IMR-90 (cell line): ENCODE measurements around the gene TENT4B. TPM values are rescaled to one million over a fixed set of nuclear protein-coding genes. Genes with fewer than 3 reads are reported as not detected.

Experiments
- ATAC-seq: fragments of 200-7000 bp; cut with Tn5 transposase; 2 replicates; pipeline ENCODE4 v1.9.1; 2020; ENCODE audit warnings: low read depth, mild to moderate bottlenecking, moderate library complexity
- BruUV-seq: library from RNA; stranded (reverse); fragments of 400-500 nt; replicated peaks from 2 replicates; lab custom pipeline; 2021; lab: Mats Ljungman, UMichigan
- CTCF ChIA-PET: fragments of 300-600 bp; formaldehyde crosslinking; extraction: SDS; loops from one replicate; lab custom pipeline; 2021; ENCODE audit warnings: antibody characterized with exemption; lab: Yijun Ruan, JAX
- POLR2A ChIA-PET: fragments of 300-600 bp; sonication (Branson Sonifier 250); formaldehyde crosslinking; loops from one replicate; lab custom pipeline; 2022; ENCODE audit warnings: antibody characterized with exemption; ENCODE audit not compliant: unreplicated experiment; lab: Charles Lee
- DNase-seq: peaks from one replicate; pipeline ENCODE4 v3.0.0; 2013
- H2AFZ ChIP-seq: replicated peaks from 2 replicates; pipeline ENCODE3; 2013; ENCODE audit warnings: low read length, mild to moderate bottlenecking; ENCODE audit not compliant: poor library complexity
- H2AK5ac ChIP-seq: 2 replicates; pipeline ENCODE4 v1.6.1; 2013; ENCODE audit warnings: low read depth, low read length, inconsistent platforms
- H2AK9ac ChIP-seq: replicated peaks from 2 replicates; pipeline ENCODE3; 2013; ENCODE audit warnings: mild to moderate bottlenecking, low read depth, low read length, moderate library complexity; ENCODE audit not compliant: poor library complexity
- H2BK120ac ChIP-seq: 2 replicates; pipeline ENCODE4 v1.6.1; 2013; ENCODE audit warnings: low read depth, low read length, inconsistent platforms
- H2BK15ac ChIP-seq: 3 replicates; pipeline ENCODE4 v1.6.1; 2013; ENCODE audit warnings: low read depth, low read length, inconsistent platforms
- H2BK20ac ChIP-seq: 2 replicates; pipeline ENCODE4 v1.6.1; 2013; ENCODE audit warnings: low read depth, mild to moderate bottlenecking, inconsistent platforms, low read length, moderate library complexity
- H2BK5ac ChIP-seq: 2 replicates; pipeline ENCODE4 v1.6.1; 2013; ENCODE audit warnings: mild to moderate bottlenecking, low read depth, low read length, inconsistent platforms; ENCODE audit not compliant: poor library complexity, severe bottlenecking
- H3K14ac ChIP-seq: replicated peaks from 2 replicates; pipeline ENCODE4 v1.6.1; 2013; ENCODE audit warnings: low read depth, low read length, inconsistent platforms
- H3K18ac ChIP-seq: 2 replicates; pipeline ENCODE4 v1.6.1; 2013; ENCODE audit warnings: low read depth, low read length, control low read depth
- H3K23ac ChIP-seq: 2 replicates; pipeline ENCODE4 v1.6.1; 2013; ENCODE audit warnings: low read depth, low read length, inconsistent platforms
- H3K27ac ChIP-seq: 2 replicates; pipeline ENCODE4 v1.5.1; 2013; ENCODE audit warnings: mild to moderate bottlenecking, control low read depth, low read length; ENCODE audit not compliant: insufficient read depth
- H3K27me3 ChIP-seq: 2 replicates; pipeline ENCODE4 v1.6.1; 2013; ENCODE audit warnings: low read length; ENCODE audit not compliant: control insufficient read depth, insufficient read depth
- H3K36me3 ChIP-seq: 2 replicates; pipeline ENCODE4 v1.6.1; 2013; ENCODE audit warnings: low read length, mixed read lengths; ENCODE audit not compliant: control insufficient read depth, insufficient read depth
- H3K4ac ChIP-seq: 2 replicates; pipeline ENCODE4 v1.6.1; 2013; ENCODE audit warnings: low read depth, low read length, inconsistent platforms
- H3K4me1 ChIP-seq: 2 replicates; pipeline ENCODE4 v1.6.1; 2013; ENCODE audit warnings: low read length, mixed read lengths; ENCODE audit not compliant: control insufficient read depth, insufficient read depth
- H3K4me2 ChIP-seq: 2 replicates; pipeline ENCODE4 v1.6.1; 2013; ENCODE audit warnings: low read depth, mild to moderate bottlenecking, control low read depth, low read length, moderate library complexity
- H3K4me3 ChIP-seq: 2 replicates; pipeline ENCODE4 v1.5.1; 2013; ENCODE audit warnings: low read depth, mild to moderate bottlenecking, control low read depth, low read length, moderate library complexity; ENCODE audit not compliant: insufficient read depth
- H3K56ac ChIP-seq: 2 replicates; pipeline ENCODE4 v1.6.1; 2013; ENCODE audit warnings: low read length, inconsistent platforms; ENCODE audit not compliant: insufficient read depth; ENCODE audit errors: extremely low read depth
- H3K79me1 ChIP-seq, 2 experiments: 2 replicates each; pipeline ENCODE4 v1.6.1; 2013; ENCODE audit warnings: low read length in 2 of 2, inconsistent platforms in 1 of 2, low read depth in 1 of 2
- H3K9ac ChIP-seq: 2 replicates; pipeline ENCODE4 v1.6.1; 2013; ENCODE audit warnings: low read depth, low read length, control low read depth
- H3K9me1 ChIP-seq: 2 replicates; pipeline ENCODE4 v1.6.1; 2013; ENCODE audit warnings: low read length, inconsistent platforms; ENCODE audit not compliant: insufficient read depth
- H3K9me3 ChIP-seq: 2 replicates; pipeline ENCODE4 v1.6.1; 2013; ENCODE audit warnings: low read length; ENCODE audit not compliant: control insufficient read depth, insufficient read depth
- H4K20me1 ChIP-seq: 2 replicates; pipeline ENCODE4 v1.6.1; 2013; ENCODE audit warnings: low read length, inconsistent platforms; ENCODE audit not compliant: insufficient read depth
- H4K5ac ChIP-seq: 2 replicates; pipeline ENCODE4 v1.6.1; 2013; ENCODE audit warnings: mild to moderate bottlenecking, low read depth, low read length, control low read depth
- H4K8ac ChIP-seq, 2 experiments: 2 replicates each; pipeline ENCODE4 v1.6.1; 2013; ENCODE audit warnings: low read depth in 2 of 2, low read length in 2 of 2, control low read depth in 1 of 2, inconsistent platforms in 1 of 2
- H4K91ac ChIP-seq: 2 replicates; pipeline ENCODE4 v1.6.1; 2013; ENCODE audit warnings: low read depth, low read length, inconsistent platforms; ENCODE audit not compliant: insufficient read depth
- CEBPB ChIP-seq: IDR thresholded peaks from 2 replicates; pipeline ENCODE4 v1.6.1; 2012; ENCODE audit warnings: low read depth, low read length, improper control_type of control experiment
- ELK1 ChIP-seq: fragments of 150-350 bp; IDR thresholded peaks from 2 replicates; pipeline ENCODE4 v1.6.1; 2016; ENCODE audit warnings: low read depth, mild to moderate bottlenecking, low read length, moderate library complexity, borderline replicate concordance
- POLR2A ChIP-seq: IDR thresholded peaks from 2 replicates; pipeline ENCODE4 v1.6.1; 2012; ENCODE audit warnings: mild to moderate bottlenecking, low read depth, low read length
- RAD21 ChIP-seq: IDR thresholded peaks from 2 replicates; pipeline ENCODE4 v1.6.1; 2012; ENCODE audit warnings: low read length, improper control_type of control experiment
- RCOR1 ChIP-seq: IDR thresholded peaks from 2 replicates; pipeline ENCODE4 v1.6.1; 2012; ENCODE audit warnings: mild to moderate bottlenecking, low read length, improper control_type of control experiment; ENCODE audit not compliant: insufficient replicate concordance
- RFX5 ChIP-seq: IDR thresholded peaks from 2 replicates; pipeline ENCODE4 v1.8.0; 2012; ENCODE audit warnings: low read depth, mild to moderate bottlenecking, low read length, moderate library complexity
- WGBS, 2 experiments: methylation state at CpG; one replicate each; pipeline versions ENCODE4 v1.1.5 to v1.1.7; 2013; ENCODE audit warnings: missing lambda C conversion rate in 2 of 2; ENCODE audit not compliant: insufficient read length in 1 of 2; ENCODE audit errors: extremely low coverage in 2 of 2; 5-methylcytosine and 5-hydroxymethylcytosine counted together
- dilution Hi-C: fragments of 300-500 bp; cut with HindIII; formaldehyde crosslinking; loops from one replicate; pipeline ENCODE4 v1.14.3; 2018; ENCODE audit warnings: low sequenced_read_pairs; ENCODE audit not compliant: unreplicated experiment
- in situ Hi-C: fragments of 300-500 bp; cut with MboI; formaldehyde crosslinking; loops from 3 replicates; pipeline ENCODE4 v1.14.3; 2019; ENCODE audit warnings: low sequenced_read_pairs, inconsistent platforms, mixed read lengths
- intact Hi-C: fragments of 100-400 bp; cut with micrococcal nuclease; formaldehyde crosslinking; loops from 2 replicates; pipeline ENCODE4 v1.10.0; 2022
- polyA plus RNA-seq, 3 experiments: library from polyadenylated mRNA; depleted of rRNA; stranded (reverse); fragments of >200 nt; gene quantifications; 2 replicates each; pipeline ENCODE4 v1.2.3, GENCODE V29; 2012; ENCODE audit warnings: low replicate concordance in 1 of 3
- total RNA-seq: library from RNA; depleted of rRNA; stranded (reverse); fragments of >200 nt; gene quantifications from 2 replicates; pipeline ENCODE4 v1.2.3, GENCODE V29; 2012

Gene TENT4B
- total and polyA plus RNA-seq, 2 of the 4 experiments (the other 2 are of a cell fraction): 4.1 to 7.0 TPM

- CTCF ChIA-PET: no interaction called here
- dilution Hi-C loops: no loop called here
Measured at GRCh38 chr16:50272687-50273381, 119.7 kb downstream of the TENT4B start.

More at GRCh38 chr16:50272687-50273381, 119.7 kb downstream of the TENT4B start:
- ATAC-seq: no peak
- Histone ChIP-seq H2BK15ac (no peak overlapping the region), H3K4ac (no peak overlapping the region), H3K14ac (no peak overlapping the region), H3K36me3 (peaks cover 2% of the 10 kb centered on the region; the same call in 1 of the 2 replicates), H3K23ac (no peak overlapping the region), H2BK120ac (no peak overlapping the region), H2AK5ac (no peak overlapping the region), H3K4me2 (no peak overlapping the region), H3K9me3 (no peaks in the 10 kb centered on the region), H4K8ac (no peak overlapping the region), H2BK5ac (no peak overlapping the region), H3K4me3 (no peak overlapping the region), H4K91ac (no peak overlapping the region; the same call in 1 of the 2 replicates), H3K27me3 (no peaks in the 10 kb centered on the region), H3K9ac (no peak overlapping the region), H4K5ac (no peak overlapping the region), H3K18ac (no peak overlapping the region), H3K79me1 (peaks cover 13 to 44% of the 10 kb centered on the region in 2 experiments), H3K56ac (no peak overlapping the region), H2BK20ac (no peak overlapping the region), H2AK9ac (no peak overlapping the region), H3K4me1 (no peaks in the 10 kb centered on the region), H3K9me1 (no peaks in the 10 kb centered on the region), H3K27ac (no peak overlapping the region), H2AFZ (no peak overlapping the region), H4K20me1 (peaks cover 7% of the 10 kb centered on the region; the same call in 1 of the 2 replicates)
- DNase-seq: no peak
- WGBS, 2 experiments: 80% methylated on average over 1 of the region's 5 CpGs; no CpG with 5 or more reads in 1 of the 2 experiments
- BruUV-seq: no TSS peak
- in situ Hi-C loops (no loop called here), intact Hi-C loops (no loop called here)
- TF ChIP-seq RCOR1 (no peak), ELK1 (no peak), RAD21 (no peak), RFX5 (no peak), CEBPB (no peak), POLR2A (no peak)
- POLR2A ChIA-PET: no interaction called here
